Measurements from ENCODE around the gene DPYD.

DNA sequence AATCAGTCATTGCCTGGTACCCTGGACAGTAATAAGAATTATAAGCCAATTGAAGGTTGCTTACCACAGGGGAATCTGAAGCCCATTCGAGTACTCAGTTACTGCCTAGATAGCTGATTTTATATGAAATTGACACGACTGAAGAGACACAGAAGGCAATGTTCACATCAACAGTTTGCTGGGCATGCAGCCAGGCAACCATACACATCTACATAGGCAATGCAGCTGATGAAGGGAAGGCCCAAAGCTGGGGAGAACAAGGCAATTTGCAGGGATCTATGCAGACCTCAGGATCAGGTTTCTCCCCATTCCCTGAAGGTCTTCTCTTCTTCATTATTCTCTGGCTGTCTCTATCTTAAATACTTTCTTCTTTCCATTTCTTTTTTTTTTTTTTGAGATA lies 750.5 kb downstream of the DPYD start:
- TF ChIP-seq, protein P1, sequence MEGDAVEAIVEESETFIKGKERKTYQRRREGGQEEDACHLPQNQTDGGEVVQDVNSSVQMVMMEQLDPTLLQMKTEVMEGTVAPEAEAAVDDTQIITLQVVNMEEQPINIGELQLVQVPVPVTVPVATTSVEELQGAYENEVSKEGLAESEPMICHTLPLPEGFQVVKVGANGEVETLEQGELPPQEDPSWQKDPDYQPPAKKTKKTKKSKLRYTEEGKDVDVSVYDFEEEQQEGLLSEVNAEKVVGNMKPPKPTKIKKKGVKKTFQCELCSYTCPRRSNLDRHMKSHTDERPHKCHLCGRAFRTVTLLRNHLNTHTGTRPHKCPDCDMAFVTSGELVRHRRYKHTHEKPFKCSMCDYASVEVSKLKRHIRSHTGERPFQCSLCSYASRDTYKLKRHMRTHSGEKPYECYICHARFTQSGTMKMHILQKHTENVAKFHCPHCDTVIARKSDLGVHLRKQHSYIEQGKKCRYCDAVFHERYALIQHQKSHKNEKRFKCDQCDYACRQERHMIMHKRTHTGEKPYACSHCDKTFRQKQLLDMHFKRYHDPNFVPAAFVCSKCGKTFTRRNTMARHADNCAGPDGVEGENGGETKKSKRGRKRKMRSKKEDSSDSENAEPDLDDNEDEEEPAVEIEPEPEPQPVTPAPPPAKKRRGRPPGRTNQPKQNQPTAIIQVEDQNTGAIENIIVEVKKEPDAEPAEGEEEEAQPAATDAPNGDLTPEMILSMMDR (IDR thresholded peaks at IDR 0.05; ENCODE audit: low read length) = no peak
- no peak for TF ChIP-seq EZH2 (IDR thresholded peaks at IDR 0.05; ENCODE audit: borderline replicate concordance, low read length)

Data from OCI-LY1 (cell line).